Activated CD8-positive, alpha-beta memory T cell treated with anti-CD3 and anti-CD28 coated beads, Interleukin-2, amount 50 U/mL, for 4 hours (primary cell): ENCODE measurements around the gene RSAD1.
"Not testable (repeated sequence)": the region's sequence is repeated elsewhere in the genome, so short reads cannot be mapped to it uniquely, and the experiment has no call there.

ENCODE experiments used
- DNase-seq: peaks from one replicate; pipeline ENCODE4 v3.0.0-alpha.2; 2020

RSAD1 gene

GRCh38 chr17:50473901-50474300, 4.8 kb upstream of the RSAD1 start:
- no peak for DNase-seq

GRCh38 chr17:50474523-50474922, 4.1 kb upstream of the RSAD1 start:
- DNase-seq: no peak

GRCh38 chr17:50475362-50475761, 3.3 kb upstream of the RSAD1 start:
- DNase-seq: no peak

- not testable (repeated sequence) for DNase-seq
Observed at GRCh38 chr17:50475775-50476544, 2.7 kb upstream of the RSAD1 start.

GRCh38 chr17:50476545-50477315, 1.9 kb upstream of the RSAD1 start:
- DNase-seq: no peak

- DNase-seq: no peak
Observed at GRCh38 chr17:50477976-50478375, 684 bp upstream of the RSAD1 start.

- DNase-seq: peak; percentile 66
Observed at GRCh38 chr17:50479522-50480141, 972 bp downstream of the RSAD1 start.

- DNase-seq: no peak
Observed at GRCh38 chr17:50480142-50480764, 1.6 kb downstream of the RSAD1 start.

- DNase-seq: no peak
Observed at GRCh38 chr17:50480854-50481490, 2.3 kb downstream of the RSAD1 start.

GRCh38 chr17:50481648-50482047, 3.0 kb downstream of the RSAD1 start:
- DNase-seq: no peak

- DNase-seq: no peak
Observed at GRCh38 chr17:50482110-50482509, 3.5 kb downstream of the RSAD1 start.

- peak; percentile 67 for DNase-seq
Observed at GRCh38 chr17:50482516-50482915, 3.9 kb downstream of the RSAD1 start.

GRCh38 chr17:50483266-50483665, 4.6 kb downstream of the RSAD1 start:
- no peak for DNase-seq

- DNase-seq: no peak
Observed at GRCh38 chr17:50484386-50485155, 5.9 kb downstream of the RSAD1 start.

- no peak for DNase-seq
Observed at GRCh38 chr17:50487213-50488096, 8.8 kb downstream of the RSAD1 start.

- DNase-seq: no peak
Observed at GRCh38 chr17:50488880-50489279, 10.2 kb downstream of the RSAD1 start.

- no peak for DNase-seq
Observed at GRCh38 chr17:50491505-50491904, 12.8 kb downstream of the RSAD1 start.

- no peak for DNase-seq
Observed at GRCh38 chr17:50492214-50492613, 13.6 kb downstream of the RSAD1 start.

GRCh38 chr17:50493744-50494143, 15.1 kb downstream of the RSAD1 start:
- DNase-seq: no peak

- no peak for DNase-seq
Observed at GRCh38 chr17:50495217-50495823, 16.7 kb downstream of the RSAD1 start.

- DNase-seq: no peak
Observed at GRCh38 chr17:50495918-50496317, 17.3 kb downstream of the RSAD1 start.
